Activated CD4-positive, CD25-positive, alpha-beta regulatory T cell treated with anti-CD3 and anti-CD28 coated beads, Interleukin-2, amount 50 U/mL, for 24 hours (primary cell): ENCODE results near the gene ANO10.
A peak's percentile ranks its signal among the peaks of the same experiment; 100 is the strongest.
"Not testable (repeated sequence)": the region's sequence is repeated elsewhere in the genome, so short reads cannot be mapped to it uniquely, and the experiment has no call there.

ENCODE experiments used
- ATAC-seq, 2 donors: fragments of 150-1000 bp; cut with Tn5 transposase; one replicate each; pipeline ENCODE4 v1.10.0; 2021; ENCODE audit warnings: mild to moderate bottlenecking in 1 of 2, moderate library complexity in 1 of 2

The ANO10 gene

GRCh38 chr3:43515970-43516635 is 105.7 kb downstream of the ANO10 start:
- no peak for ATAC-seq

GRCh38 chr3:43515208-43515917 is 106.4 kb downstream of the ANO10 start:
- peak; percentile 61 to 83 for ATAC-seq

GRCh38 chr3:43512754-43513404 is 108.9 kb downstream of the ANO10 start:
- ATAC-seq, result no peak

GRCh38 chr3:43506644-43507043 is 115.2 kb downstream of the ANO10 start:
- no peak for ATAC-seq

GRCh38 chr3:43505351-43505750 is 116.5 kb downstream of the ANO10 start:
- ATAC-seq, result peak; percentile 94 to 96

- no peak for ATAC-seq
Observed at GRCh38 chr3:43503067-43503728, 118.6 kb downstream of the ANO10 start.

- no peak for ATAC-seq
Observed at GRCh38 chr3:43499256-43499655, 122.6 kb downstream of the ANO10 start.

- ATAC-seq, result peak; percentile 88 to 91
Observed at GRCh38 chr3:43497905-43498365, 123.9 kb downstream of the ANO10 start.

GRCh38 chr3:43497422-43497821 is 124.4 kb downstream of the ANO10 start:
- ATAC-seq, result peak in 1 of 2 donors; percentile 11

GRCh38 chr3:43496740-43497375 is 125.0 kb downstream of the ANO10 start:
- ATAC-seq, result no peak

- not testable (repeated sequence) for ATAC-seq
Observed at GRCh38 chr3:43492932-43493331, 128.9 kb downstream of the ANO10 start.

GRCh38 chr3:43491807-43492206 is 130.0 kb downstream of the ANO10 start:
- not testable (repeated sequence) for ATAC-seq

GRCh38 chr3:43490640-43491185 is 131.1 kb downstream of the ANO10 start:
- no peak for ATAC-seq

- no peak for ATAC-seq
Observed at GRCh38 chr3:43489930-43490329, 131.9 kb downstream of the ANO10 start.

GRCh38 chr3:43485931-43486330 is 135.9 kb downstream of the ANO10 start:
- ATAC-seq, result no peak

- ATAC-seq, result no peak
Observed at GRCh38 chr3:43484926-43485488, 136.8 kb downstream of the ANO10 start.

GRCh38 chr3:43481375-43481774 is 140.4 kb downstream of the ANO10 start:
- no peak for ATAC-seq

- ATAC-seq, result not testable (repeated sequence)
Observed at GRCh38 chr3:43478839-43479238, 143.0 kb downstream of the ANO10 start.

GRCh38 chr3:43478118-43478785 is 143.6 kb downstream of the ANO10 start:
- peak in 1 of 2 donors; percentile 33 for ATAC-seq

- ATAC-seq, result peak; percentile 96 to 97
Observed at GRCh38 chr3:43477600-43477999, 144.2 kb downstream of the ANO10 start.

GRCh38 chr3:43473737-43474136 is 148.1 kb downstream of the ANO10 start:
- no peak for ATAC-seq
